Progenitor cell of endocrine pancreas (in vitro differentiated cells): ENCODE data around the gene PAPOLB. TPM values are rescaled to one million over a fixed set of nuclear protein-coding genes. Genes with fewer than 3 reads are reported as not detected.

ENCODE experiments used
- DNase-seq: peaks from one replicate; pipeline ENCODE4 v3.0.0; 2021; ENCODE audit warnings: low spot score; ENCODE audit not compliant: unreplicated experiment
- H3K27ac Mint-ChIP-seq: 2 replicates; pipeline ENCODE4 v1.8.0; 2021; ENCODE audit warnings: mild to moderate bottlenecking, moderate library complexity, mixed read lengths
- H3K27me3 Mint-ChIP-seq: 2 replicates; pipeline ENCODE4 v1.8.0; 2021; ENCODE audit warnings: mixed read lengths
- H3K36me3 Mint-ChIP-seq: 2 replicates; pipeline ENCODE4 v1.8.0; 2022; ENCODE audit warnings: mixed read lengths; ENCODE audit not compliant: insufficient read depth
- H3K4me1 Mint-ChIP-seq: 2 replicates; pipeline ENCODE4 v1.8.0; 2021; ENCODE audit warnings: low read depth, mixed read lengths
- H3K4me3 Mint-ChIP-seq: 2 replicates; pipeline ENCODE4 v1.8.0; 2021; ENCODE audit warnings: low read depth, mild to moderate bottlenecking, moderate library complexity, mixed read lengths
- H3K9me3 Mint-ChIP-seq: 2 replicates; pipeline ENCODE4 v1.8.0; 2021; ENCODE audit warnings: low read depth, mixed read lengths
- CTCF ChIP-seq: fragments of 200-600 bp; sonication (generic); IDR thresholded peaks from one replicate; pipeline ENCODE4 v1.5.0; 2021; ENCODE audit warnings: antibody characterized with exemption, mild to moderate bottlenecking; ENCODE audit not compliant: unreplicated experiment
- total RNA-seq: library from RNA; stranded (reverse); gene quantifications from 2 replicates; pipeline ENCODE4 v1.2.1, GENCODE V29; 2021

PAPOLB gene
- total RNA-seq, 1 donor from 2014 or later, result 0.10 TPM

DNA sequence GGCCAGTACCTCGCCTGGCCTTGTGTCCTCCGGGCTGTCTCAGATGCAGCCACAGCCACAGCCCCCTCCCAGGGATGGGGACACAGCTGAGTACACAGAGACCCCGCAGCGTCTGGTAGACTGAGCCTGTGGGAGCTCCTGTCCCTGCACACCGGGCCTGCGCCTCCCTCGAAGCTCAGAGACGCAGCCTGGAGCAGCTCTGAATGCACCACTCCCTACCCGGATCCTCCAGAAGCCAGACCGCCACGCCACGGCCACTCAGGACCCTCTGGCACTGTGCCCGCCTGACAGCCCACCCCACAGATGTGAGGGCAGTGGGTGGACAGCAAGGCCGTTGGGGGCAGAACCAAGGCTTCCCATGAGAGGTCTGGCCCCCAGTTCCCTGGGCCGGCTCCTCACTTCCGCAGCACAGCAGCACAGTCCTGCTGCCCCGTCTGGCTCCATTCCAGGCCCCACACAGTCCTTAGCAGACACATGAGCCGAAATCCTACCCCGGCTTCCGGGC lies 40.8 kb downstream of the PAPOLB start:
- no peak for DNase-seq
- Mint-ChIP-seq H3K4me1 (no peaks in the 10 kb centered on the region), H3K36me3 (no peaks in the 10 kb centered on the region), H3K27ac (no peak overlapping the region), H3K27me3 (no peaks in the 10 kb centered on the region), H3K9me3 (no peaks in the 10 kb centered on the region), H3K4me3 (no peak overlapping the region)
- TF ChIP-seq CTCF, result no peak

DNA sequence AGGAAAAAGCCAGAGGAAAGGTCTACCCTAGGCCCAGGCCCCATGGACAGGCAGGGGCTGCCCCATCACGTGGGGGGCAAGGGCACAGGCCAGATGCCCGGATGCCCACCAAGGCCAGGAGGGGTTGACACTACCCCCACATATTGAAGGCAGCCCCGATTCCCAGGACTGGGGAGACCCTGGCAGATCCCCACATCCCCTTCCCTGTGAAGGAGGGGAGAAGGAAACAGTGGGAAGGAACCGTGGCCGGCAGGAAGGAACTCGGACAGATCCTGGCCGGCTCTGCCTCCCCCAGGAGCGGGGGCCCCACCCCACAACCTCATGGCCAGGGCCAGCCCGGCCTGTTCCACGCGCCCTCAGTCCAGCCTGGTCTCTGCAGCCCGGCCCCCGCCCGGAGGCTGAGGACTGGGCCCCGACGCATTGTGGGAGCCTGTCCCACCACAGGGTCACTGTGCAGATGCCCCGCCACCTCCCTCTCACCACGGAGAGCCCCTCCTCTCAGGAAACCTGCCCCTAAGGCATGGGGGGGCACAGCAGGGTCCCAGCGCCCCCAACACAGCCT lies 41.3 kb downstream of the PAPOLB start:
- Mint-ChIP-seq H3K4me1 (no peaks in the 10 kb centered on the region), H3K4me3 (no peak overlapping the region), H3K27ac (no peak overlapping the region), H3K36me3 (no peaks in the 10 kb centered on the region), H3K27me3 (no peaks in the 10 kb centered on the region), H3K9me3 (no peaks in the 10 kb centered on the region)
- DNase-seq, result no peak
- no peak for TF ChIP-seq CTCF

DNA sequence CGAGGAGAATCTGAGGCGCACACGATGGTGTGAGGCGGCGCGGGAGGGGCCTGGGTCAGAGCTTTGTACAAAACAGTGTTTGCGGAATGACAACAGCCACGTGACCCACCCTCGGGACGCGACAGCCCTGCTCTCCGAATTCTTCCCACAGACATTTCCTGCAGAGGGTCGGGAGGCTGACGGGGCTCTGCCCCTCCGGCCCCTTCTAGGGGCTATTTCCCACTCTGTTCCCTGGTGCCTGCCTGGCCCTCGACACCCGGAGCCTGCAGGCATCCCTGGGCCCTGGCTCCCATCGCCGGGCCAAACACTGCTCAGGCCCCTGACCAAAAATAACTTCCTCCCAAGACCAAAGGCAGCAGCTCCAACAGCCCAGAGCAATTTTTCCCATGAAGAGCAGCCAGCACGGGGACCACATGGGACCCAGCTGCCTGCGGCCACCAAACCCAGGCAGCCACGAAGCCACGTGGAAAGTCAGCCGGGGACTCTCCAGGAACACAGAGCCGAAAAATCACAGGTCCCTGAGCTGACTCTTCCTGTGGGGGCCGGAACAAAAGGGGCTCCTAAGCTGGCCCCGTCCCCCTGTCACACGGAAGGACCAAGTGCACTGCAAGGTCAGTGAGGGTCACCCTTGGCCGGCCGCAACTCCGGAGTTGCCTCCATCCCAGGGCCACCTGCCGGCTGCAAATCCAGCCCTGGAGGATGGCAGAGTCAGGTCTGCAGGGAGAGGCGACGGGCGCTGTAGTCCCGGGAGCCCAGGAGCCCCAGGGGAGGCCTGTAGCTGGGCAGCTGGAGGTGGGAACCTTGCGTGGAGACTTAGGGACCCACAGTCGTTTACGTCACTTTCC lies 42.0 kb downstream of the PAPOLB start:
- no peaks in the 10 kb centered on the region for H3K27me3 Mint-ChIP-seq
- no peak for DNase-seq
- no peak overlapping the region for H3K27ac Mint-ChIP-seq
- no peaks in the 10 kb centered on the region for H3K9me3 Mint-ChIP-seq
- H3K4me3 Mint-ChIP-seq, result no peak overlapping the region
- H3K36me3 Mint-ChIP-seq, result no peaks in the 10 kb centered on the region
- no peaks in the 10 kb centered on the region for H3K4me1 Mint-ChIP-seq
- TF ChIP-seq CTCF, result no peak

GRCh38 chr7:4818000-4818794 lies 43.6 kb downstream of the PAPOLB start:
- TF ChIP-seq CTCF, result no peak
- H3K4me3 Mint-ChIP-seq, result no peak overlapping the region
- H3K9me3 Mint-ChIP-seq, result peaks cover 1% of the 10 kb centered on the region
- H3K36me3 Mint-ChIP-seq, result peaks cover under 1% of the 10 kb centered on the region
- no peaks in the 10 kb centered on the region for H3K27me3 Mint-ChIP-seq
- H3K4me1 Mint-ChIP-seq, result no peaks in the 10 kb centered on the region
- no peak for DNase-seq
- H3K27ac Mint-ChIP-seq, result no peak overlapping the region
